Psoas muscle (tissue), 8 donors: Measurements from ENCODE around the gene PLXNC1. TPM values are rescaled to one million over a fixed set of nuclear protein-coding genes. Genes with fewer than 3 reads are reported as not detected.

Experiments
- ATAC-seq, 4 donors: fragments of 200-7000 bp; cut with Tn5 transposase; one replicate each; pipeline ENCODE4 v1.9.1; 2020; ENCODE audit warnings: moderate library complexity in 3 of 4, mild to moderate bottlenecking in 2 of 4
- DNase-seq, 2 donors: peaks; one replicate each; pipeline ENCODE4 v3.0.0-alpha.2; 2020
- H3K27ac ChIP-seq: fragments of 200-600 bp; one replicate; pipeline ENCODE4 v1.8.0; 2022
- H3K27me3 ChIP-seq, 3 donors: fragments of 200-600 bp in 1 of 3; one replicate each; pipeline versions ENCODE4 v1.6.1 to v1.8.0; 2013 to 2022; ENCODE audit warnings: low read length in 2 of 3, mild to moderate bottlenecking in 2 of 3, moderate library complexity in 1 of 3; ENCODE audit not compliant: insufficient read depth in 3 of 3
- H3K36me3 ChIP-seq, 2 donors: fragments of 200-600 bp in 1 of 2; one replicate each; pipeline versions ENCODE4 v1.6.1 to v1.8.0; 2013 to 2022; ENCODE audit warnings: low read depth in 1 of 2, mild to moderate bottlenecking in 1 of 2, moderate library complexity in 1 of 2; ENCODE audit not compliant: insufficient read depth in 1 of 2
- H3K4me1 ChIP-seq: fragments of 200-600 bp; one replicate; pipeline ENCODE4 v1.8.0; 2022
- H3K4me3 ChIP-seq: fragments of 200-600 bp; one replicate; pipeline ENCODE4 v1.8.0; 2022; ENCODE audit warnings: mild to moderate bottlenecking
- H3K9me3 ChIP-seq: fragments of 200-600 bp; one replicate; pipeline ENCODE4 v1.8.0; 2022
- CTCF ChIP-seq: fragments of 200-600 bp; IDR thresholded peaks from one replicate; pipeline ENCODE4 v1.8.0; 2022; ENCODE audit warnings: antibody characterized with exemption
- WGBS, 3 donors: extraction: QIAGEN DNeasy Blood & Tissue Kit; methylation state at CpG; one replicate each; pipeline versions ENCODE4 v1.1.6 to v1.1.7; 2013; 5-methylcytosine and 5-hydroxymethylcytosine counted together
- intact Hi-C, 2 donors: fragments of 100-400 bp; cut with DNase I; formaldehyde crosslinking; loops; one replicate each; pipeline versions ENCODE4 v1.11.0 to v1.14.2; 2022
- polyA plus RNA-seq, 3 donors: library from polyadenylated mRNA; stranded (reverse); fragments of 200-250 nt; gene quantifications; one replicate each; pipeline ENCODE4 v1.2.3, GENCODE V29; 2013
- total RNA-seq, 4 donors: library from RNA; stranded (reverse); fragmentation: NEBNext Ultra II Directional in 2 of 4; extraction: Animal tissue kit (Norgen Biotek cat#: 25700) in 2 of 4; gene quantifications; one replicate each; pipeline versions ENCODE4 v1.2.1 to v1.2.4, GENCODE V29; 2021 to 2023
- donor health status: healthy with polysubstance abuse.
- donor health status: DM: no; HTN: no; CAD: no; lungs with moderate emphysema.
- donor health status: Bipolar disorder and iron deficiency.
- donor health status: healthy.
- donor health status: DM: yes; HTN: yes; CAD: no.
- donor health status: DM: no; HTN: no; CAD: no.
- donor health status: DM: no; HTN: no; CAD: no.
- donor health status: DM: yes; HTN: yes; CAD: no.

PLXNC1 gene
- total and polyA plus RNA-seq, 7 donors = 0.18 to 4.0 (median 0.52) TPM

GRCh38 chr12:94244165-94245133 lies 96.1 kb downstream of the PLXNC1 start:
- Histone ChIP-seq H3K4me3 (no peak overlapping the region), H3K27ac (no peak overlapping the region), H3K36me3 (no peaks in the 10 kb centered on the region), H3K9me3 (no peaks in the 10 kb centered on the region), H3K27me3 (no peaks in the 10 kb centered on the region), H3K4me1 (peaks cover 6% of the 10 kb centered on the region)
- 87 to 89% (median 89%) methylated on average over 11 of the region's 11 CpGs for WGBS, 3 donors
- ATAC-seq = no peak
- TF ChIP-seq CTCF = no peak
- intact Hi-C loops = no loop called here
- no peak for DNase-seq

- Histone ChIP-seq H3K4me1 (peaks cover 6% of the 10 kb centered on the region), H3K27ac (no peak overlapping the region), H3K4me3 (no peak overlapping the region), H3K9me3 (no peaks in the 10 kb centered on the region), H3K27me3 (no peaks in the 10 kb centered on the region), H3K36me3 (no peaks in the 10 kb centered on the region)
- no peak for TF ChIP-seq CTCF
- ATAC-seq (no peak), DNase-seq (no peak)
- intact Hi-C loops = no loop called here
- WGBS, 3 donors = 78 to 84% (median 84%) methylated on average over 12 of the region's 12 CpGs
Observed at GRCh38 chr12:94245631-94246383, 97.4 kb downstream of the PLXNC1 start.

GRCh38 chr12:94247246-94247645 lies 98.9 kb downstream of the PLXNC1 start:
- no peak for TF ChIP-seq CTCF
- Histone ChIP-seq H3K27me3 (no peaks in the 10 kb centered on the region), H3K27ac (no peak overlapping the region), H3K9me3 (no peaks in the 10 kb centered on the region), H3K4me1 (peaks cover 6% of the 10 kb centered on the region), H3K36me3 (no peaks in the 10 kb centered on the region), H3K4me3 (no peak overlapping the region)
- DNase-seq (no peak), ATAC-seq (no peak)
- 54 to 58% (median 55%) methylated on average over 2 of the region's 2 CpGs for WGBS, 3 donors
- intact Hi-C loops = no loop called here

GRCh38 chr12:94248582-94248981 lies 100.2 kb downstream of the PLXNC1 start:
- Histone ChIP-seq H3K27ac (no peak overlapping the region), H3K9me3 (no peaks in the 10 kb centered on the region), H3K4me3 (no peak overlapping the region), H3K27me3 (no peaks in the 10 kb centered on the region), H3K4me1 (no peaks in the 10 kb centered on the region), H3K36me3 (no peaks in the 10 kb centered on the region)
- TF ChIP-seq CTCF = no peak
- WGBS, 3 donors = 86 to 90% (median 89%) methylated on average over 7 of the region's 7 CpGs
- DNase-seq = no peak
- intact Hi-C loops = no loop called here
- ATAC-seq = no peak
